Measurements from ENCODE around the gene LAMA3. TPM values are rescaled to one million over a fixed set of nuclear protein-coding genes. Genes with fewer than 3 reads are reported as not detected.

LAMA3 gene
- polyA plus RNA-seq, 1 experiment, result 0.32 TPM

- no peak for TF ChIP-seq CTCF (IDR thresholded peaks at IDR 0.05; ENCODE audit: low read depth, low read length)
- Histone ChIP-seq H3K27me3 (ENCODE audit: control insufficient read depth, insufficient read depth, low read length) (no peaks in the 10 kb centered on the region), H3K9me3 (ENCODE audit: control insufficient read depth, insufficient read depth, low read length) (no peaks in the 10 kb centered on the region; the same call in 1 of the 2 replicates), H3K4me3 (ENCODE audit: low read depth, low read length) (peak overlapping the region; percentile 27), H3K27ac (ENCODE audit: low read depth, low read length) (peak overlapping the region; percentile 34)
- POLR2A ChIA-PET, result no interaction called here
- DNase-seq (ENCODE audit: low read depth, low spot score), result peak; percentile 36
- CTCF ChIA-PET, result no interaction called here
Measured at GRCh38 chr18:23982155-23983079, 293.2 kb downstream of the LAMA3 start.

- no peak overlapping the region for H3K4me3 ChIP-seq (ENCODE audit: low read depth, low read length)
- H3K9me3 ChIP-seq (ENCODE audit: control insufficient read depth, insufficient read depth, low read length), result no peaks in the 10 kb centered on the region
- no peak for DNase-seq (ENCODE audit: low read depth, low spot score)
- H3K27ac ChIP-seq (ENCODE audit: low read depth, low read length), result no peak overlapping the region
- no peaks in the 10 kb centered on the region for H3K27me3 ChIP-seq (ENCODE audit: control insufficient read depth, insufficient read depth, low read length)
- no peak for TF ChIP-seq CTCF (IDR thresholded peaks at IDR 0.05; ENCODE audit: low read depth, low read length)
- CTCF ChIA-PET, result no interaction called here
- POLR2A ChIA-PET, result no interaction called here
Measured at GRCh38 chr18:23983112-23983511, 293.9 kb downstream of the LAMA3 start.

- no peak for TF ChIP-seq CTCF (IDR thresholded peaks at IDR 0.05; ENCODE audit: low read depth, low read length)
- ChIA-PET CTCF (no interaction called here), POLR2A (interaction anchor here (0.6 kb wide), 1 partner anchor 152 kb away, joined by 3 read pairs; the partner anchor contains the start of gene CABYR)
- no peaks in the 10 kb centered on the region for H3K9me3 ChIP-seq (ENCODE audit: control insufficient read depth, insufficient read depth, low read length)
- no peak overlapping the region for H3K4me3 ChIP-seq (ENCODE audit: low read depth, low read length)
- DNase-seq (ENCODE audit: low read depth, low spot score), result no peak
- H3K27ac ChIP-seq (ENCODE audit: low read depth, low read length), result no peak overlapping the region
- no peaks in the 10 kb centered on the region for H3K27me3 ChIP-seq (ENCODE audit: control insufficient read depth, insufficient read depth, low read length)
Measured at GRCh38 chr18:23986600-23987359, 297.5 kb downstream of the LAMA3 start.

GRCh38 chr18:23990474-23991410 lies 301.5 kb downstream of the LAMA3 start:
- H3K4me3 ChIP-seq (ENCODE audit: low read depth, low read length), result no peak overlapping the region
- no peak for TF ChIP-seq CTCF (IDR thresholded peaks at IDR 0.05; ENCODE audit: low read depth, low read length)
- H3K27ac ChIP-seq (ENCODE audit: low read depth, low read length), result no peak overlapping the region
- POLR2A ChIA-PET, result no interaction called here
- no peaks in the 10 kb centered on the region for H3K27me3 ChIP-seq (ENCODE audit: control insufficient read depth, insufficient read depth, low read length)
- no peaks in the 10 kb centered on the region for H3K9me3 ChIP-seq (ENCODE audit: control insufficient read depth, insufficient read depth, low read length)
- CTCF ChIA-PET, result interaction anchor here (0.9 kb wide), 1 partner anchor 20 kb away, joined by 3 read pairs; no protein-coding TSS in a partner anchor
- no peak for DNase-seq (ENCODE audit: low read depth, low spot score)

All from AG04450 (cell line).